Measurements from ENCODE around the gene MAN1B1. TPM values are rescaled to one million over a fixed set of nuclear protein-coding genes. Genes with fewer than 3 reads are reported as not detected.

The MAN1B1 gene
- total and polyA plus RNA-seq, 4 donors, result 19.9 to 31.8 (median 26.5) TPM

- no peaks in the 10 kb centered on the region for H3K36me3 ChIP-seq (ENCODE audit: control insufficient read depth in 4 of 4, insufficient read depth in 3 of 4, low read depth in 1 of 4, low read length in 3 of 4)
- no peak for DNase-seq (ENCODE audit: low spot score)
- peaks cover 0 to 13% (median 1%) of the 10 kb centered on the region in 4 donors for H3K27me3 ChIP-seq (ENCODE audit: control insufficient read depth in 4 of 4, insufficient read depth in 4 of 4, low read length in 3 of 4)
- no peak overlapping the region for H3K27ac ChIP-seq (ENCODE audit: low read depth in 1 of 2, low read length in 2 of 2)
- no peaks in the 10 kb centered on the region for H3K9me3 ChIP-seq (ENCODE audit: control insufficient read depth in 4 of 4, low read length in 3 of 4)
- no peak for TF ChIP-seq TAF1 (conservative IDR thresholded peaks at IDR 0.05)
- no peak for TF ChIP-seq CTCF (IDR thresholded peaks at IDR 0.05; ENCODE audit: low read depth, low read length, missing input control)
- TF ChIP-seq REST (IDR thresholded peaks at IDR 0.05), result no peak
- no peak for TF ChIP-seq RAD21 (IDR thresholded peaks at IDR 0.05)
- no peak for TF ChIP-seq EGR1 (IDR thresholded peaks at IDR 0.05; ENCODE audit: low read depth in 2 of 2)
- no peak for TF ChIP-seq HNF4A (conservative IDR thresholded peaks at IDR 0.05)
- TF ChIP-seq ATF3 (IDR thresholded peaks at IDR 0.05), result no peak
- TF ChIP-seq ZBTB33 (IDR thresholded peaks at IDR 0.05), result no peak
- H3K4me3 ChIP-seq (ENCODE audit: low read depth in 1 of 3, low read length in 3 of 3), result no peak overlapping the region
- 6% methylated on average over 52 of the region's 52 CpGs for WGBS
- H3K9ac ChIP-seq (ENCODE audit: low read depth in 1 of 2, low read length in 2 of 2), result no peak overlapping the region
- H3K4me1 ChIP-seq (ENCODE audit: control insufficient read depth in 4 of 4, insufficient read depth in 4 of 4, low read length in 3 of 4), result peaks cover 4 to 12% (median 5%) of the 10 kb centered on the region in 4 donors
Observed at GRCh38 chr9:137069508-137070091, 17.2 kb upstream of the MAN1B1 start.

- Histone ChIP-seq H3K36me3 (ENCODE audit: control insufficient read depth in 4 of 4, insufficient read depth in 3 of 4, low read depth in 1 of 4, low read length in 3 of 4) (no peaks in the 10 kb centered on the region), H3K4me1 (ENCODE audit: control insufficient read depth in 4 of 4, insufficient read depth in 4 of 4, low read length in 3 of 4) (peaks cover 4 to 12% (median 5%) of the 10 kb centered on the region in 4 donors), H3K9me3 (ENCODE audit: control insufficient read depth in 4 of 4, low read length in 3 of 4) (no peaks in the 10 kb centered on the region), H3K27me3 (ENCODE audit: control insufficient read depth in 4 of 4, insufficient read depth in 4 of 4, low read length in 3 of 4) (peaks cover 0 to 13% (median 1%) of the 10 kb centered on the region in 4 donors), H3K27ac (ENCODE audit: low read depth in 1 of 2, low read length in 2 of 2) (no peak within 1 kb of the TSS), H3K9ac (ENCODE audit: low read depth in 1 of 2, low read length in 2 of 2) (no peak within 1 kb of the TSS), H3K4me3 (ENCODE audit: low read depth in 1 of 3, low read length in 3 of 3) (peak within 1 kb of the TSS in 1 of 3 donors; percentile 46)
- 3% methylated on average over 74 of the region's 74 CpGs for WGBS
- DNase-seq (ENCODE audit: low spot score), result peak; percentile 75
- peak; percentile 23 for TF ChIP-seq SP1 (IDR thresholded peaks at IDR 0.05)
- no peak for TF ChIP-seq HNF4A (conservative IDR thresholded peaks at IDR 0.05)
- no peak for TF ChIP-seq CTCF (IDR thresholded peaks at IDR 0.05; ENCODE audit: low read depth, low read length, missing input control)
- TF ChIP-seq JUND (IDR thresholded peaks at IDR 0.05), result no peak
Observed at GRCh38 chr9:137070201-137070905, 16.4 kb upstream of the MAN1B1 start, which contains the start of gene SAPCD2. SAPCD2 (minus strand) TSS chr9:137070557; CDS start chr9:137070460, 97 bp downstream.
